ENCODE measurements around the gene CNTN5.

CNTN5 gene

DNA sequence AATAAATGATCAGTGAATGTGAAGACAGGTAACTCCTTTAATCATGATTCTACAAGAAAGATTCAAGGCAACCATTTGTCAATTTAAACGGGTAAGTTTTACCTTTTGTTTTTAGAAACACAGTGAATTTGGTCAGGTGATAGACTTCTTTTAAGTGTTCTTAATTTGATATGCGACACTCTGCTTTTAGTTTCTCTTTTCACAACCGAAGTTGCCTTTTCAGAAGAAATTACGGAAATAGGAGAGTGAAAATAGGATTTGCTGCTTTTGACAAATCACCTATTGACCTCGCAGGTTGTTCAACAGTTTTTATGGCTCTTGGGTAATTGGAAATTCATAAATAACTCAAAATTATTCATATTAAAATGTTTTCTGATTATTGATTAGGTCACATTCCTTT is 142.1 kb downstream of the CNTN5 start:
- DNase-seq = no peak

DNA sequence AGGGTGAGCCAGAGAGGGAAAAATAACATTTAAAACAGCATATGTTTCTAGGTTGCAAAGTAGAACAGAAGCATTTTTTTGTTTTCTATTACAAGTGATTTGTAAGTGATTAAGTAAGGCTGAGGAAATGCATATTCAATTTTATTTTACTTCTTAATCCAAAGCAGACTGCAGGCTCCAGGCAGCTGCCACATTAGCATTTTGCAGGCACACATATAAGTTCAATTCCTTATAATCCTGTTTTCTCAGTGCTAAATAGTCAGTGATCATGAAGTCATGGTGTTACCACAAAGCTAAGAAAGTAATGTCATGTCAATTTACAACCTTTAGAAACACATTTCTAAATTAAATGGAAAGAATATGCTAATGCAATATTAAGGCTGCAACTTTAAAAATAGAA is 149.8 kb downstream of the CNTN5 start:
- DNase-seq = no peak

DNA sequence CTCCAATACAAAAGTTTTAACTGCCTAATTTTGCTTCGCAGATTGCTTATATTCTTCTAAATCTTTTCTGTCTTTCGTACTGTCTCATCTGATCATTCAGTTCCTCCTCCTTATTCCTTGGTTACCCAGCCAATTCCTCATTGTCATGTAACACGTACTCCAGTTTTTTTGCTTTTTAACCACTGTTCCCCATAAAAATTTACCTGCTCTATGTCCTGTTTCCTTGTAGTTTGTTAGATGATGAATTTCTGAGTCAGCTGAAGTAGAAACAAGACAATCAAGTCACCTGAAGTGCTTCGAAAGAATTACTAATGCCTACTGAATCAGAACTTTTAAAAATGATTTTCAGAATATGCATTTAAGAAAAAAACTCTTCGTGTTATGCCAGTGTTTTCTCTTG is 150.6 kb downstream of the CNTN5 start:
- no peak for DNase-seq

DNA sequence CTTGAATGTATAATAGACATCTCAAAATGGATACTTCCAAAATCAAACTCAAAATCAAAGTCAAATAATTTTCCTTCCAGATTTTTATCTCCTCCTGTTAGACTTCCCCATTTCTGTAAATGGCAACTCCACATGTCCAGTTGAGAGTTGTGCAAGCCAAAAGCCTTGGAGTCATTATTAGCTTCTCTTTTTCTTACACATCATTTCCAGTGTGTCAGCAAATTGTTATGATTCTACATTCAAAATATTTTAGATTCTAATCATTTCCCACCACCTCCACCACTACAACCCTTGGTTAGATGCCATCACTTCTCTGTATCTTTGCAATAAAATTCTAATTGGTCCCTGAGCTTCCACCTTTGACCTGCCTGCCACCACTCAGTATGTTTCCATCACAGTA is 155.7 kb downstream of the CNTN5 start:
- DNase-seq = no peak

DNA sequence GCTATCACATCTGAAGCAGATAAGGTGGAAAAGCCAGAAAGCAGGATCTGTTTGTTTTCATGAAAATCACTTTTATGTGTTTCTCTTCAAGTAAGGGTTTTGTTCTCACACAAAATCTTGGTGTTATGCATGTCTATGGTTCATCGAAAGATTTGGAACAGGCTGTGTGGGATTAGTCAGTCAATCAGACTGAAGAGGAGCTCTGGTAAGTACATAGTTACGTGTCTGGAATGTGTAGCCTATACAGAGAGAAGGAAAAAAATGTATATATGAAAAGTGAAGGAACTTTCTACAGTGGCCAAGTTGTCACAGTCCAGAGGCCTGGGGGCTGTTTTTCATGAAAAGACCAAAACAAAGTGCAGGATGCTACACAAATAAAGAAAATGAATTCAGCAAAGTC is 156.7 kb downstream of the CNTN5 start:
- no peak for DNase-seq

DNA sequence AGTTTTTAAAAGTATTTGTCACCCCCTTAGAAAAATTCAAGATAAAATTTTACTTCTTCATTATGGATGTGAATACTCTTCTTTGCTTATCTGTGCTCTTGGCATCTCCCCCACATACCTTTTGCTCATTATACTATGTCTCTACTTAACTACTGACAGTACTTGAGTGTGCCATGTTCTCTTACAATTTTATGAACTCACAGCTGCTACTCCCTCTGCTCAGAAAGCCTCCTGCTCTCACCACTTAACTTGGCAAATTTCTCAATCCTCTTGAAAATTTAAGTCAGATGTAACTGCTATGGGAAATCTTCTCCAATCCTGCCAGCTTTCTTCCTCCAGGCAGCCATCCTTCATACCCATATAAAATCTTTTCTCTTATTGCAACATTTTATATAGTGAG is 163.4 kb downstream of the CNTN5 start:
- no peak for DNase-seq

DNA sequence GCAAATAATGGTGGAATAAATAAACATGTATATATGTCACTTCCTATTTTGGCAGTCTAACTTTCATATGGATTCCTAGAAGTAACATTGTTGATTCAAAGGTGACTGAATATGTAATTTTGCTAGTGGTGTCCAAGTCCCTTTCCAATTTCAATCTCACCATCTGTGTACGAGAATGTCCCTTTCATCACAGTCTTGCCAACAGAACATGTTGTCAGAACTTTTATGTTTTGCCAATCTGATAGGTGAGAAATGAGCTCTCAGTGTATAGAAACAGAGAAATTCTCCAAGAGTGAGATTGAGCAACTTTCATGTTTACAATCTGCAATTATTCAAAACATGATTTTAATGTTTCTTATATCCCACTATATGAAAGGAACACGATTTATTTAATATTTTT is 167.5 kb downstream of the CNTN5 start:
- no peak for DNase-seq

DNA sequence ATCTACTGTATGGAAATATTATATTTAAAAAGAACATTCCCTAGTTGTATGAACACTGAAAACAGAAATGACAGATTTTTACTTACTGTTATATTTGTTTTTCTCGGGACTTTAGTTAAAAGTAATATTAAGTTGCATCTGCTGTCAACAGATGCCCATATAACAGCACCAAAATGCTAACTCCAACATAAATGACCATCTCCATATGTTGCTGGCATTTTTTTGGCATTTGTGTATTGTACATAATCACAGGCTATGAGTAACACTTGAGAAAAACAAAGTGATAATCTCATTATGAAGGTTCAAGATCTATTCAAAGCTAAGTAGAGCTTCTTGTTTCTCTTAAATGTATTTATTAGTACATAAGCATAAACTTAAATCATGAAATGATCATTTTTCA is 172.0 kb downstream of the CNTN5 start:
- DNase-seq = no peak

DNA sequence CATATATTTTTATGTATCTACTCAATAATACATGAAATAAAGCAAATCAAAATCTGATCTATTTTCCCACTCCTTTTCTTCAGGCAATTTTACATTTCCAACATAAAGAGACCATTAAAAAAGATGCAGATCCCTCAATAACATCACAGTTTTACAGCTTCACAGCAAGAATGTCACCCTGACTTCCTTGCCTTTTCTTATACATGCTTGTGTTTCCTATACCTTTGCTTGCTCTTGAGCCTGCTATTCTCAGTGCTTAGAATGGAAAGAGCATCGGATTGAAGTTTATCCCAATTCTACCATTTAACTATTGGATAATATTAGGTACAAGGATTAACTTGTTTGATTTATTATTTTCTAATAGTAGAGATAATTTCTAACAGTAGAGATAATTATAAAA is 176.7 kb downstream of the CNTN5 start:
- no peak for DNase-seq

DNA sequence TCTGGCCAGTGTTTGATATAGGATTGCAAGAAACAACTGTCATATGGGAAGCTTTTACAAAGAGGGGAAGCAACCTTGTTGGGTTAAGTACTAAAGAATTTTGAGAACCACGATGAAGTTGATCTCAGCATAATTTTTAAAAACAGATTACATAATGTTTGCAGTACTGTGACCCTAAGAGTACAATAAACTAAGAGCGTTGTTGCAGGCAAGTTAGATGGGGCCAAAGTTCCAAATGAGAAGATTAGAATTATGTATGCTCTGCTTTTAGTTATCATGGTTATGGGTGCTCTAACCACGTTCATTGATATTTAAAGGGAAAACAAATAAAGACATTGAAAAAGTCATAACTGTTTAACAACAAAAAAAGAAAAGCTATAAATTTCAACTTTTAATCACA is 177.5 kb downstream of the CNTN5 start:
- DNase-seq = no peak

DNA sequence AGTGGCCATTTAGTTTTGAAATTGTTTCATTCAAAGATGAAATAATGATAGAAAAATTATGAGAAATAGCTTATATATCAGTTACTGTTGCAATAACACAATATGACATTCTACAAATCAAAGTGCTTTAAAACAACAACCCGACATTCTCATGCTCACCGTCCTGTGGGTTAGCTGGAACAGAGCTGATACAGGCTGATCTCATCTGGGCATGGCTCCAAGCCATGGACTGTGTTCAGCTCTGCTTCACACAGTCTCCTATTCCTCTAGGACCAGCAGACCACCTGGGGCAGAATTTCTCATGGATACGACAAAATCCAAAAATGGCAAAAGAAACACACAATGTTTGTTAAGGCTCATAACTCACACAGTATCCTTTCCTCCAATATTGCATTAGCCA is 178.6 kb downstream of the CNTN5 start:
- peak in 4 of 51 donors; percentile 4 to 20 (median 8) for DNase-seq

DNA sequence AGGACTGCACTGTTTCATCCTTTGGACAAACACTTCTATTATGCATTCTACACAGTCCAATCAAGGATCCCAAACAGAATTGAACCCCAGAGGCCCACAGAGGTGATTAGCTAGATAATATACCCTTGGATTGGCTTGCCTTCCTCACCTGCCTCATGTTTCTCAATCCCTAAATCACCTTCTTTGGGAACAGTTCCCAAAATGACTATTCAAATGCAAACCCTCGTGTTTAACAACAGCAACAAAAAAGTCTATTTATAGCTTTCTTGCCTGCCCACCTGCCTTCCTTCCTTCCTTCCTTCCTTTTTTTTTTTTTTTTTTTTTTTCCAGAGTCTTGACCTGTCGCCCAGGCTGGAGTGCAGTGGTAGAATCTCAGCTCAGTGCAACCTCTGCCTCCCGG is 180.0 kb downstream of the CNTN5 start:
- no peak for DNase-seq

DNA sequence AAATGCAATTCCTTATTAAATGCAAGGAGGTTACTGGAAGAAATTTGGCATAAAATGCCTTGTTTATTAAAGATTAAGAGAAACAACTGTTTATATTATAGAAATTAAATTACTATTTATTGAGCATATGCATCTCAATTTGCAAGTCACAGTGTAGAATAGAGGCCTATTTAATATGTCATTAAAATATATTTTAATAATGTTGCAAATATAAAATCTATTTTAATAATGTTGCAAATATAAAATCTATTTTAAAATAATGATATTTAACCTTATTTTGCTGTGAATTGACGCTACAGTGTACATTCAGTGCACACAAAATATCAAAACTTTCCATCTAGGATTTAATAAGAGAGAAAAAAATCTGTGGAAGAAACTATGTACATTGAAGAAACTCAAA is 188.1 kb downstream of the CNTN5 start:
- no peak for DNase-seq

DNA sequence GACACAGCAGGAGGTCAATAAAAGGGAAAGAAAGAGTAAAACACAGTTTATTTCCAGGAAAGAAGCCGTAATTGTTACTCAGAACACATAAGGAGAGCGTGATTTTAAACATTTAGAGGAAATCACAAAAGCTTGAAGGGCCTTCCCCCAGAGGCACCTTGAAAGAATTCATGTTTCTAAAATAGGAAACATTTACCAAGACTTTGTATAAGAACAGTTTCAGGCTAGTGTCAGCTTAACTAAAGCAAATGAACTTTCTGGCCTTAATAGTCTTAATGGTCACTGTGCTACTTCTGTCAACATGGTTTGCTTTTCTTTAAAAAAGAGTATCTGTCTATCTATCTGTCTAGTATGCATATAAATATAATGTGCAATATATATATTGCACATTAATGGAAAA is 208.8 kb downstream of the CNTN5 start:
- no peak for DNase-seq

DNA sequence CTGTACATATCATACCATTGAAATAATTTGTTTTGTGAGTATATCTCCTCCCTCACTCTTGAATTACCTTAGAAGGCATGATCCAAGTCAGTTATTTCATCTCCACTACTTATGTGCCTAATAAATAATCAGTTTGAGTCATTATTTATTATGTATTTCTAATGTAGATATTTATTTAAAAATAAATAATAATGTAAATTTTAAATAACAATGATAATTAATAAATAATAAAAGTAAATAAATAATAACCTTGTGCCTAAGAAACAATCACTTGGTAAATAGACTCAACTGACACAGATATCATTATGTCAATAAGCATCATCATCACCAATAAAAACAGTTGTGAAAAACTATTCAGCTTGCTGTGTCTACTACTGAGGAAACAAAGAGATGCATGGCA is 213.8 kb downstream of the CNTN5 start:
- no peak for DNase-seq

DNA sequence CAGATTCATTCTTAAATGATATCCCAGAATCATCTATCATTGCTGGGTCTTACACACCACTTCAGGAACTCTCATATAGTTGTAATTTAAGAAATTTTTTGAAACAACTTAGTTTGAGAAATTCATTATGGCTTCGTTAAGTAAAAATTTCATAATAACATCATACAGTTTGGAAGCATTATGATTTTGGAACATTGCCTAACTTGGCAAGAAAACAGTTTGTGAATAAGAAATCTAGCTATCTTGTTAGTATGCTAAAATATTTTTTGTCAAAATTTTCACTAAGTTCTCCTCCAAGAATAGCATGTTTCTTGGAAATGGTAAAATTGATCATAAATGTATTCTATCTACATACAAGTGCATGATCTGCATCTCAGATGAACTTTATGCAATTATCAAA is 217.7 kb downstream of the CNTN5 start:
- DNase-seq = no peak

DNA sequence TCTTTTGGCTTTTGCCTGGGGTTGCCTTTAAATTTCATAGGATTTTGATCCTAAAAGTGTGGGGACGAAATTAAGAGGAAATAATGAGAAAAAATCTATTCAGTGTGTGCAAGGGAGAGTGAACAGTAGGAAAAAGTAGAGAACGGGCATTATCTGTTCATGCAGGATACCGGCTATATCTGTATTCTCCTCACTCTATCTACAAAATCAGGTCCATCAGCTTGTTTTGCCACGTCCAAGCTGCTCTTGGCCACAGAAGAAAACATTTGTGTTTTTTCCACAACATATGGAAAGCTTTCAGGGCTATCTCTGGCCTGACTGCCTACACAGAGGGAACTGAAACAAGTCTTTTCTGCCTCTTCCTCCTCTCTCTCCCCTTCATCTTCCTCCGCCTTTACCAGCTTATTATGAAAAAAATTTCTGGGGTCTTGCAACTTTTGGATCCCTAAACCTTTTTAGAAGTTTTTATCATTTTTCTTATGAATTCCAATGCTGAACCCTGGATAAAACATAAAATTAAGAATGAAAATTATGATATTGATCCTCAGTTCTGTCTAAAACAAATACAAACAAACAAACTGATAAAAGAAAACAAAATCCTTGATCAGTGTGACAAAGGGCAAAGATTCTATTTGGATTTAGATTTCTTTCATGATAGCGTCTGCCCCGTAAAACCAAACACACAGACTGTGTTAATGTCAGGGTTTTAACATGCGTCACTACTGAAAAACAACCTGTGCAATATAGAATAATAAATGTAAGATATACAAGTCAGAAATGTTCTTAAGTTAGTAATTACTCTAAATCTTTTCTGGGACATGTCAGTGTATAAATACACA is 219.7 kb downstream of the CNTN5 start:
- DNase-seq = no peak

DNA sequence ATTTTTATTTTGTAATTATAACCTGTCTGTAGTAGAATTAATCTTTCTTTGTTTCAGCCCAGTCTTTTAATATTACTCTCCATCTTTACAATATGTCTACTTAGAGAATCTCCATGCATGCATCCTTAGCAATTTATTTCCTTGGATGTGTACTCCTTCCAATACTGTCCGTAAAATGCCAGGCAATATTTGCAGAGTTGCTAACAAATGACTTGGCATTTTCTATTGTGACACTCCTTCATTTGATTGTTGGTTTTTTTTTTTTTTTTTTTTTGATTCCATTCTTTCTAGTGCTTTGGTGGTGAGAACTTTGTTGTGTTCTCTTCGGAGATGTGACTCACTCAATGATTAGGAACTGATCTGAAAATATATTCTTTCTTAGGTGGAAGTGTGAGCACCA is 220.3 kb downstream of the CNTN5 start:
- DNase-seq = no peak

DNA sequence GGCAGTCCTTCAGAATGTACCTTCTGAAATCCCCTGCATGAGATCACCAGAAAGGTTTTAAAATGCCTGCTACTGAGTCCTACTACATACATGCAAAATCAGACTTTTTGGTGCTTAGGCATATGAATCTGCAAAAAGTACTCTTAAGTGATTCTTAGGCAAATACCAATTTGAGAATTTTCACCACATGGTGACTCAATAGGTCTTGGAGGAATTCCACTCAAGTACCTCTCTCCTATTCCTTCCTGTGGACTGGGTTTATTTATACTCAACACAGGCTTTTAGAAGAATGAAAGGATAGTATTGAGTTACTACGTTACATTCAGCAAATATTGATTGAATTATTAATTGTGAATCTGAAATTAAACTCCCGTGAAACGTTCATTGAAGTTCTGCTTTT is 223.9 kb downstream of the CNTN5 start:
- DNase-seq = no peak

DNA sequence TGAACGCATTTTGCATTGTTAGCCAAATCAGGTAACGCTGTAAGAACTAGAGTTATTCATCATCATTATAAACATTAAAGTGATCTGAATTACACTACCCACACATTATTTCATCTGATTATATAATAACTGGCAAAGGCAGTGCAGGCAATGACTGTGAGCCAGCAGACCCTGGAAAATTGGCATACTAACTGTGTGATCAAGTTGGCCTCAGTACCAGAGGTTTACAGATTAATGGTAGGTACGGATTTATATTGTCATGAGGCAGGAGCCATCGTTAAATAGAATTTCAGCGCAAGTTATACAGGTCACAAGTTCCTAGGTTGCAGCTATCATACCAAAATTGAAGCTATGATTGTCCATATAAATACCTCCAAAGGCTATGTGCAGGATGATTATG is 225.4 kb downstream of the CNTN5 start:
- DNase-seq = peak in 1 of 51 donors; percentile 23

DNA sequence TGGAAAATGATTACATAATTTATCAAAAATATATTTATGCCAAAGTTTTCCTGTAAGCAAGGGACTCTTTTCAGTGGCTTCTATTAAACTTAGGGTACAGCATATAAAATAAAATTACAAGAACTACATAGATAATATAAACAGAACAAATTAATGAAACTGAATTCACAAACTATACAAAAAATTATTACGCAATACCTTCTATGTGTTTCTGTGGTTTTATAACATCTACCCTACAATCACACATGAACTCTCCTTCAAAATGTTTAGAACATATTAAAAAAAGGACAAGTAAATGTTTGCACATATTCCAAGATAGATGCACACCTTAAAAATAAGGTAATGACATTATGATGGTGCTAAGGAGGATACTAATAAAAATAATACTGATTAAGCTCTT is 235.9 kb downstream of the CNTN5 start:
- DNase-seq = no peak

DNA sequence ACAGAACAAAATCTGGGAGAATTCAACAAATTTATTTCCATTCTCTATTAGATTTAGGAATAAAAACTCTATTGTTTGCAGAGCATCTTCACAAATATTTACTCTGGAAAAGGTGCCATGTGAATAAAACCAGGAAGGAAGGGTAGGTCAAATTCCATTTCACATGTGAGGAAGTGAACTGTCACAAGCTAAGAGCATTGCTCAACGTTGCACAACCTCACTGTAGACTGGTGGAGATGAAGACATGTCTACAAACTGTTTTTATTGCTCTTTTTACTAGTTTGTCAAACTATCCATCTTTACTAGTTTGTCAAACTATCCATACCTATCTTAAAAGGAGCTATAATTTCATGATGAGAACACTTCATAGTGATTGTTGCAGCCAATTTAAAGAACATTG is 236.4 kb downstream of the CNTN5 start:
- no peak for DNase-seq

DNA sequence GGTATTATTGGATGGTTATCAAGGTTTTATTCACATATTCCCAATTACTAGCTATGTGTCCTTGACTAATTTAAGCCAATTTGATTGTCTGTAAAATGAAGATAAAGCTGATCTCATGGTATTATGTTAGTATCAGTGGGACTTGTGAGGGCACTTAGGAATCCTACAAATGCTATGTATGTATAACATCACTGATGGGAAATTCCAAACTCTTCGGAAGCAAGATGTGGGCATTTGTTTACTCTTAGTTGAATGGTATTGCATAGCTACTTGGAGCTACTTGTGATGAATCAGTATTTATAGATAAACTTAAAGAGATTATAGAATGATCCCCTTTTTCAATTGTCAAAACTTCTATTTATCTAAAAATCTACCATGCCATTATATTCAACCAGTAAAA is 239.9 kb downstream of the CNTN5 start:
- no peak for DNase-seq

DNA sequence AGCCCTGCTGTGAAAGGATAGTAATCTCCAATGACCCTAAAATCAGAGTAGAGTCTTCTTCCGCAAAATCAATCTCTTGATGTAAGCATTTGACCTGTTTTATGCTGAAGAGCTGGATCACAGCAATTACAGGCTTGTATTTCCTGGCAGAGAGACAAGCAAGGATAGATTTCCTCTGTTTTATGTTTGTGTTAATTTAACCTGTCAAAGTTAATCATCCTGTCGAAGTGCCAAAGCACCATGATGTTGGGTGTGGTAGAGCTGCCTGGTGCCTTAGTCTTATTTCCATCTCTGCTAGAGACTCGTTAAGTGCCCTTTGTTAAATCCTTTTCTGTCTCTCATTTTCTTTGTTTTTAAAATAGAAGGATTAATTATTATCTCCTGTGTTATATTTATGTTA is 248.1 kb downstream of the CNTN5 start:
- DNase-seq = no peak

Measured in hypothalamus (tissue), 51 donors.